Stimulated activated CD8-positive, alpha-beta memory T cell treated with anti-CD3 and anti-CD28 coated beads, Interleukin-15, amount 100 ng/mL, for 1 hour (primary cell): ENCODE data around the gene IVL.

Experiments
- DNase-seq: peaks from one replicate; pipeline ENCODE4 v3.0.0-alpha.2; 2020; ENCODE audit warnings: low read depth

IVL gene

GRCh38 chr1:152953761-152954160 lies 45.4 kb downstream of the IVL start:
- no peak for DNase-seq

GRCh38 chr1:152954436-152954835 lies 46.1 kb downstream of the IVL start:
- no peak for DNase-seq

GRCh38 chr1:152957561-152957960 lies 49.2 kb downstream of the IVL start:
- DNase-seq, result no peak

- DNase-seq, result no peak
Observed at GRCh38 chr1:152959273-152959672, 50.9 kb downstream of the IVL start.

- DNase-seq, result no peak
Observed at GRCh38 chr1:152959801-152960451, 51.6 kb downstream of the IVL start.

- no peak for DNase-seq
Observed at GRCh38 chr1:152960452-152961044, 52.2 kb downstream of the IVL start.
